HEK293T (cell line): ENCODE data around the gene PKNOX2.

Source experiments
- BHLHE40 ChIP-seq: fragments of 450-650 bp; IDR thresholded peaks from 2 replicates; pipeline ENCODE4 v1.6.1; 2016; ENCODE audit warnings: mild to moderate bottlenecking, moderate library complexity, borderline replicate concordance
- ELF4 ChIP-seq: fragments of 450-650 bp; IDR thresholded peaks from 2 replicates; pipeline ENCODE4 v1.6.1; 2017; ENCODE audit warnings: antibody characterized with exemption
- FOXM1 ChIP-seq: fragments of 450-650 bp; IDR thresholded peaks from 2 replicates; pipeline ENCODE4 v1.6.1; 2017; ENCODE audit warnings: mild to moderate bottlenecking, borderline replicate concordance
- LEF1 ChIP-seq: fragments of 450-650 bp; IDR thresholded peaks from 2 replicates; pipeline ENCODE4 v1.6.1; 2017; ENCODE audit warnings: mild to moderate bottlenecking, borderline replicate concordance
- PKNOX1 ChIP-seq: fragments of 450-650 bp; IDR thresholded peaks from 2 replicates; pipeline ENCODE4 v1.6.1; 2016
- SP1 ChIP-seq: fragments of 450-650 bp; IDR thresholded peaks from 2 replicates; pipeline ENCODE4 v1.6.1; 2017
- ZNF384 ChIP-seq: fragments of 450-650 bp; IDR thresholded peaks from 2 replicates; pipeline ENCODE4 v1.6.1; 2016

- TF ChIP-seq ZNF384 (no peak), ELF4 (no peak), LEF1 (no peak), BHLHE40 (no peak), FOXM1 (no peak), SP1 (no peak), PKNOX1 (peak; percentile 95)
Observed at GRCh38 chr11:125123947-125124617, 40.5 kb upstream of the PKNOX2 start.
